Panc1 (cell line): ENCODE measurements around the gene OTOG. TPM values are rescaled to one million over a fixed set of nuclear protein-coding genes. Genes with fewer than 3 reads are reported as not detected.

Experiments used
- ATAC-seq: fragments of 200-7000 bp; cut with Tn5 transposase; 2 replicates; pipeline ENCODE4 v1.9.1; 2020; ENCODE audit warnings: mild to moderate bottlenecking, moderate library complexity
- BruUV-seq: library from RNA; stranded (reverse); fragments of 400-500 nt; replicated peaks from 2 replicates; lab custom pipeline; 2021; lab: Mats Ljungman, UMichigan
- CTCF ChIA-PET: fragments of 300-600 bp; sonication (Branson Sonifier 250); formaldehyde crosslinking; loops from one replicate; lab custom pipeline; 2022; ENCODE audit warnings: antibody characterized with exemption; lab: Charles Lee
- POLR2A ChIA-PET: fragments of 300-600 bp; sonication (Branson Sonifier 250); formaldehyde crosslinking; loops from one replicate; lab custom pipeline; 2022; ENCODE audit warnings: antibody characterized with exemption; lab: Charles Lee
- DNase-seq: peaks from one replicate; pipeline ENCODE4 v3.0.0-alpha.2; 2010; ENCODE audit warnings: low read depth, low spot score
- H3K27ac ChIP-seq: 2 replicates; pipeline ENCODE4 v1.5.1; 2011; ENCODE audit warnings: mild to moderate bottlenecking, low read length, inconsistent platforms
- H3K27me3 ChIP-seq: fragments of 200-500 bp; sonication (Bioruptor generic); 2 replicates; pipeline ENCODE4 v1.6.0; 2014; ENCODE audit warnings: low read length, inconsistent platforms; ENCODE audit not compliant: control insufficient read depth, insufficient read depth
- H3K36me3 ChIP-seq: fragments of 200-500 bp; sonication (Bioruptor generic); 2 replicates; pipeline ENCODE4 v1.5.1; 2014; ENCODE audit warnings: inconsistent platforms, mild to moderate bottlenecking, low read length, moderate library complexity; ENCODE audit not compliant: control insufficient read depth, insufficient read depth
- H3K4me1 ChIP-seq: 2 replicates; pipeline ENCODE4 v1.5.1; 2011; ENCODE audit warnings: inconsistent platforms, mild to moderate bottlenecking, low read length, moderate library complexity; ENCODE audit not compliant: control insufficient read depth, insufficient read depth
- H3K4me3 ChIP-seq, 2 experiments: 2 replicates each; pipeline ENCODE4 v1.5.1; 2011 to 2012; ENCODE audit warnings: low read depth in 2 of 2, low read length in 2 of 2, mild to moderate bottlenecking in 2 of 2, inconsistent platforms in 1 of 2, moderate library complexity in 1 of 2
- H3K9me3 ChIP-seq: fragments of 200-500 bp; sonication (Bioruptor generic); 2 replicates; pipeline ENCODE4 v1.5.1; 2014; ENCODE audit warnings: low read depth, mild to moderate bottlenecking, inconsistent platforms, low read length, moderate library complexity; ENCODE audit not compliant: control insufficient read depth, insufficient read depth
- CTCF ChIP-seq: fragments of 450-650 bp; IDR thresholded peaks from 2 replicates; pipeline ENCODE4 v1.5.1; 2017; ENCODE audit warnings: mild to moderate bottlenecking
- POLR2AphosphoS5 ChIP-seq: IDR thresholded peaks from 2 replicates; pipeline ENCODE4 v1.6.1; 2012; ENCODE audit warnings: mild to moderate bottlenecking, low read depth, low read length, moderate library complexity
- REST ChIP-seq, 2 experiments: IDR thresholded peaks; 2 replicates each; pipeline ENCODE4 v1.6.1; 2011 to 2012; ENCODE audit warnings: low read depth in 2 of 2, control low read depth in 1 of 2, low read length in 1 of 2, mild to moderate bottlenecking in 1 of 2, moderate library complexity in 1 of 2; ENCODE audit not compliant: insufficient read depth in 1 of 2
- SIN3A ChIP-seq: IDR thresholded peaks from 2 replicates; pipeline ENCODE4 v1.6.1; 2012; ENCODE audit warnings: low read depth, mild to moderate bottlenecking, low read length, moderate library complexity, borderline replicate concordance; ENCODE audit not compliant: insufficient read depth
- TCF7L2 ChIP-seq: IDR thresholded peaks from 2 replicates; pipeline ENCODE4 v1.6.1; 2011; ENCODE audit warnings: mild to moderate bottlenecking, low read depth, low read length, inconsistent platforms
- in situ Hi-C: cut with HindIII; loops from 2 replicates; pipeline ENCODE4 v1.10.0; 2016; ENCODE audit warnings: low sequenced_read_pairs, low pct_unique_long_range_greater_than_20kb
- intact Hi-C: fragments of 100-400 bp; cut with micrococcal nuclease; formaldehyde crosslinking; loops from one replicate; pipeline ENCODE4 v1.10.0; 2022; ENCODE audit not compliant: unreplicated experiment
- total RNA-seq: library from RNA; stranded (reverse); gene quantifications from one replicate; pipeline ENCODE4 v1.2.1, GENCODE V29; 2021; ENCODE audit not compliant: unreplicated experiment

The OTOG gene
- total RNA-seq, 1 experiment from 2014 or later = not detected

DNA sequence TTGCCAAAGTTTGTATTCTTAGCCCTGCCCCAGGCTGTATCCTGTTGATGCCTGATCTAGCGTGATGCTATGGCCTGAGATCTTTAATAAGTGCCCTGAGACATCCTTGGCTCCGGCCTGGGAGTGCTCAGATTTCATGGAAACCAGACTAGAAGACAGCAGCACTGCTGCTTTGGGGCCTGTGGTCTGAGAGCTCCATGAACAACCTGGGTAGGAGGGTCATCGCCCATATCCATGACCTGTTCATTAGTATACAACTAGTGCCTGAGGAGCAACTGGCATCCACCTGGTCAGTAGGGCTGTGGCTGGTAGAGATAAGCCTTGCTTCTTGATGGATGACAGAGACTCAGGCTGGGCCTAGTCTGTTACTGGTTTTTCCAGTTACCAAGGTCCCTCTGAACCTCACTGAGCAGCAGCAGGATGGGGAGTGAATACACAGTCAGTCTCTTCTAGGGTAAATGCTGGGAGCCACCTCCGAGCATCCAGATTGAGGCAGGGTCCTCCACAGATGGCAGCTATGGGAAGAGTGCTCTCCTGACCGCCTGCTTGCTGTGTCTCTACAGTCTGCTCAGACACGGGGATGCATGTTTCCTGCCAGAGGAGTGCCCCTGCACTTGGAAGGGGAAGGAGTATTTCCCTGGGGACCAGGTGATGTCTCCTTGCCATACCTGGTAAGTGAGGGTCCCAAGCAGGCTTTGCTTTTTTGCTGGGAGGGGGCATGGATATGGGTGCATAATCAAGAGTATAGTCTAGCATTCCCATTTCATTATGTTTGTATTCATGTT, 39.0 kb downstream of the OTOG start:
- DNase-seq (no peak), ATAC-seq (no peak; the same call in 1 of the 2 replicates)
- Histone ChIP-seq H3K27ac (no peak overlapping the region), H3K36me3 (no peaks in the 10 kb centered on the region), H3K4me3 (no peak overlapping the region), H3K4me1 (no peaks in the 10 kb centered on the region), H3K27me3 (peaks cover 18% of the 10 kb centered on the region), H3K9me3 (no peaks in the 10 kb centered on the region)
- intact Hi-C loops = no loop called here
- ChIA-PET CTCF (no interaction called here), POLR2A (no interaction called here)
- in situ Hi-C loops = no loop called here
- TF ChIP-seq POLR2AphosphoS5 = no peak
- no peak for TF ChIP-seq CTCF
- TF ChIP-seq REST (IDR thresholded peaks at IDR 0.05; ENCODE audit: insufficient read depth in 1 of 2, low read depth in 2 of 2, low read length in 1 of 2) = no peak
- TF ChIP-seq TCF7L2 = no peak
- TF ChIP-seq SIN3A = no peak
- BruUV-seq = no TSS peak

GRCh38 chr11:17588166-17588565, 41.1 kb downstream of the OTOG start:
- POLR2A ChIA-PET = no interaction called here
- TF ChIP-seq CTCF = no peak
- no peak for TF ChIP-seq POLR2AphosphoS5
- TF ChIP-seq TCF7L2 = no peak
- no peak for TF ChIP-seq SIN3A
- TF ChIP-seq REST (IDR thresholded peaks at IDR 0.05; ENCODE audit: insufficient read depth in 1 of 2, low read depth in 2 of 2, low read length in 1 of 2) = no peak
- in situ Hi-C loops (no loop called here), intact Hi-C loops (no loop called here)
- no peak overlapping the region for H3K4me3 ChIP-seq
- H3K27me3 ChIP-seq = peaks cover 31% of the 10 kb centered on the region
- no peak for ATAC-seq
- no peaks in the 10 kb centered on the region for H3K9me3 ChIP-seq
- no peaks in the 10 kb centered on the region for H3K36me3 ChIP-seq
- no peak for DNase-seq
- no TSS peak for BruUV-seq
- no peak overlapping the region for H3K27ac ChIP-seq
- CTCF ChIA-PET = no interaction called here
- H3K4me1 ChIP-seq = no peaks in the 10 kb centered on the region
